Measurements from ENCODE around the gene PCDHGC5. TPM values are rescaled to one million over a fixed set of nuclear protein-coding genes. Genes with fewer than 3 reads are reported as not detected.

Gene PCDHGC5
- total RNA-seq, 2 donors from 2014 or later, result 0.32 to 0.64 TPM

- H3K36me3 ChIP-seq, result peaks cover 6% of the 10 kb centered on the region
- no peak overlapping the region for H3K4me3 ChIP-seq
- H3K4me1 ChIP-seq, result peaks cover 11% of the 10 kb centered on the region
- no peak overlapping the region for H3K27ac ChIP-seq
- TF ChIP-seq CTCF (IDR thresholded peaks at IDR 0.05), result no peak
- H3K27me3 ChIP-seq, result no peaks in the 10 kb centered on the region
- H3K9me3 ChIP-seq, result no peaks in the 10 kb centered on the region
- intact Hi-C loops (cut with DNase I), result loop anchor here (10.0 kb wide), 1 partner anchor 108 kb away; the partner anchor contains the start of genes PCDHGA10 and PCDHGB7
- DNase-seq, result no peak
- H3K9ac ChIP-seq (ENCODE audit: low read depth in 2 of 2, low read length in 2 of 2), result peak overlapping the region in 1 of 2 donors; percentile 30
These were observed 33.4 kb downstream of the PCDHGC5 start for GRCh38 chr5:141522301-141522700.

GRCh38 chr5:141523991-141524390 is 35.1 kb downstream of the PCDHGC5 start:
- no peak overlapping the region for H3K9ac ChIP-seq (ENCODE audit: low read depth in 2 of 2, low read length in 2 of 2)
- no peak overlapping the region for H3K4me3 ChIP-seq
- H3K36me3 ChIP-seq, result peaks cover 18% of the 10 kb centered on the region
- H3K4me1 ChIP-seq, result peaks cover 11% of the 10 kb centered on the region
- TF ChIP-seq CTCF (IDR thresholded peaks at IDR 0.05), result no peak
- no peaks in the 10 kb centered on the region for H3K9me3 ChIP-seq
- intact Hi-C loops (cut with DNase I), result loop anchor here (10.0 kb wide), 1 partner anchor 109 kb away; the partner anchor contains the start of genes PCDHGA10 and PCDHGB7
- H3K27me3 ChIP-seq, result no peaks in the 10 kb centered on the region
- no peak for DNase-seq
- H3K27ac ChIP-seq, result peak overlapping the region; percentile 43

GRCh38 chr5:141524604-141525597 is 36.0 kb downstream of the PCDHGC5 start:
- Histone ChIP-seq H3K9ac (ENCODE audit: low read depth in 2 of 2, low read length in 2 of 2) (peak overlapping the region in 1 of 2 donors; percentile 19), H3K27ac (peak overlapping the region; percentile 43), H3K4me1 (peaks cover 11% of the 10 kb centered on the region), H3K27me3 (no peaks in the 10 kb centered on the region), H3K36me3 (peaks cover 18% of the 10 kb centered on the region), H3K4me3 (no peak overlapping the region), H3K9me3 (no peaks in the 10 kb centered on the region)
- intact Hi-C loops (cut with DNase I), result loop anchor here (5.0 to 10.0 kb wide), 2 partner anchors 37 to 110 kb away; partner anchors contain the start of genes PCDHGA10 and PCDHGB7
- TF ChIP-seq CTCF (IDR thresholded peaks at IDR 0.05), result peak; percentile 98
- DNase-seq, result peak; percentile 88

- intact Hi-C loops (cut with DNase I), result loop anchor here (5.0 to 10.0 kb wide), 2 partner anchors 37 to 111 kb away; partner anchors contain the start of genes PCDHGA10 and PCDHGB7
These were observed 36.8 kb downstream of the PCDHGC5 start for GRCh38 chr5:141525653-141526052.

More at GRCh38 chr5:141525653-141526052, 36.8 kb downstream of the PCDHGC5 start:
- H3K9ac ChIP-seq (ENCODE audit: low read depth in 2 of 2, low read length in 2 of 2), result no peak overlapping the region
- H3K4me3 ChIP-seq, result no peak overlapping the region
- peak; percentile 56 for DNase-seq
- H3K27ac ChIP-seq, result peak overlapping the region; percentile 43
- no peak for TF ChIP-seq CTCF (IDR thresholded peaks at IDR 0.05)
- H3K9me3 ChIP-seq, result no peaks in the 10 kb centered on the region
- no peaks in the 10 kb centered on the region for H3K27me3 ChIP-seq
- peaks cover 18% of the 10 kb centered on the region for H3K36me3 ChIP-seq
- peaks cover 6% of the 10 kb centered on the region for H3K4me1 ChIP-seq

Measured in colonic mucosa (tissue), 4 donors.